Chondrocyte (in vitro differentiated cells): Measurements from ENCODE around the gene LOXL4. TPM values are rescaled to one million over a fixed set of nuclear protein-coding genes. Genes with fewer than 3 reads are reported as not detected.
A peak's percentile ranks its signal among the peaks of the same experiment; 100 is the strongest.
"Not testable (repeated sequence)": the region's sequence is repeated elsewhere in the genome, so short reads cannot be mapped to it uniquely, and the experiment has no call there.

ENCODE experiments used
- DNase-seq: peaks from one replicate; pipeline ENCODE4 v3.0.0; 2021; ENCODE audit warnings: mixed read lengths, low spot score
- H3K27ac Mint-ChIP-seq: one replicate; pipeline ENCODE4 v1.8.0; 2021; ENCODE audit warnings: mild to moderate bottlenecking, moderate library complexity, mixed read lengths; ENCODE audit not compliant: unreplicated experiment
- H3K27me3 Mint-ChIP-seq: 2 replicates; pipeline ENCODE4 v1.8.0; 2021; ENCODE audit warnings: low read depth, mixed read lengths
- H3K36me3 Mint-ChIP-seq: 2 replicates; pipeline ENCODE4 v1.8.0; 2021; ENCODE audit warnings: low read depth, mixed read lengths
- H3K4me1 Mint-ChIP-seq: 2 replicates; pipeline ENCODE4 v1.8.0; 2021; ENCODE audit warnings: low read depth, mild to moderate bottlenecking, mixed read lengths
- H3K4me3 Mint-ChIP-seq: one replicate; pipeline ENCODE4 v1.8.0; 2021; ENCODE audit warnings: mild to moderate bottlenecking, moderate library complexity, mixed read lengths; ENCODE audit not compliant: unreplicated experiment
- H3K9me3 Mint-ChIP-seq: 2 replicates; pipeline ENCODE4 v1.8.0; 2021; ENCODE audit warnings: low read depth, mixed read lengths
- total RNA-seq: library from RNA; stranded (reverse); gene quantifications from 3 replicates; pipeline ENCODE4 v1.2.1, GENCODE V29; 2021
- TF ChIP-seq, protein P1 (sequence below): fragments of 200-600 bp; sonication (generic); IDR thresholded peaks from 2 replicates; pipeline ENCODE4 v1.5.0; 2021; ENCODE audit warnings: antibody characterized with exemption, mild to moderate bottlenecking, moderate library complexity

LOXL4 gene
- total RNA-seq, 1 donor from 2014 or later = 1.7 TPM

DNA sequence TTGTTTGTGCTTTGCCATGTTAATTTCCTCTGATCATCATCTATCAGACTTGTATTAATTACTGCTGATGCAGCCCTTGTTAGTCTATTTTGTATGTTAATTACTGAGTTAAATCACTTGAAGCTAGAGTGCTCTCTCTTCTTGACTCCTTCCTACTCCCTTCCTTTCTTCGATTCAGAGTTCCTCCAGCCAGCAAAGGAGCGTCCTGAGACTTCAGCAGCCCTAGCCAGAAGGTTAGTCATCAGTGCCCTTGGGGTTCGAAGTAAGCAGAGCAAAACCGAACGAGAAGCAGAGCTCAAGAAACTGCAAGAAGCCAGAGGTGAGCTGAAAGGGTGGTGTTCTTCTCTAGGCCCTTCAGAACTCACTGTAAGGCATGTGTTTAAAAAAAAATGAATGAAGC is 32.1 kb downstream of the LOXL4 start:
- no peaks in the 10 kb centered on the region for H3K9me3 Mint-ChIP-seq
- no peak for DNase-seq
- H3K27ac Mint-ChIP-seq = no peak overlapping the region
- TF ChIP-seq, protein P1, sequence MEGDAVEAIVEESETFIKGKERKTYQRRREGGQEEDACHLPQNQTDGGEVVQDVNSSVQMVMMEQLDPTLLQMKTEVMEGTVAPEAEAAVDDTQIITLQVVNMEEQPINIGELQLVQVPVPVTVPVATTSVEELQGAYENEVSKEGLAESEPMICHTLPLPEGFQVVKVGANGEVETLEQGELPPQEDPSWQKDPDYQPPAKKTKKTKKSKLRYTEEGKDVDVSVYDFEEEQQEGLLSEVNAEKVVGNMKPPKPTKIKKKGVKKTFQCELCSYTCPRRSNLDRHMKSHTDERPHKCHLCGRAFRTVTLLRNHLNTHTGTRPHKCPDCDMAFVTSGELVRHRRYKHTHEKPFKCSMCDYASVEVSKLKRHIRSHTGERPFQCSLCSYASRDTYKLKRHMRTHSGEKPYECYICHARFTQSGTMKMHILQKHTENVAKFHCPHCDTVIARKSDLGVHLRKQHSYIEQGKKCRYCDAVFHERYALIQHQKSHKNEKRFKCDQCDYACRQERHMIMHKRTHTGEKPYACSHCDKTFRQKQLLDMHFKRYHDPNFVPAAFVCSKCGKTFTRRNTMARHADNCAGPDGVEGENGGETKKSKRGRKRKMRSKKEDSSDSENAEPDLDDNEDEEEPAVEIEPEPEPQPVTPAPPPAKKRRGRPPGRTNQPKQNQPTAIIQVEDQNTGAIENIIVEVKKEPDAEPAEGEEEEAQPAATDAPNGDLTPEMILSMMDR = no peak
- no peaks in the 10 kb centered on the region for H3K27me3 Mint-ChIP-seq
- no peak overlapping the region for H3K4me3 Mint-ChIP-seq
- peaks cover 3% of the 10 kb centered on the region for H3K4me1 Mint-ChIP-seq
- peaks cover 18% of the 10 kb centered on the region for H3K36me3 Mint-ChIP-seq

DNA sequence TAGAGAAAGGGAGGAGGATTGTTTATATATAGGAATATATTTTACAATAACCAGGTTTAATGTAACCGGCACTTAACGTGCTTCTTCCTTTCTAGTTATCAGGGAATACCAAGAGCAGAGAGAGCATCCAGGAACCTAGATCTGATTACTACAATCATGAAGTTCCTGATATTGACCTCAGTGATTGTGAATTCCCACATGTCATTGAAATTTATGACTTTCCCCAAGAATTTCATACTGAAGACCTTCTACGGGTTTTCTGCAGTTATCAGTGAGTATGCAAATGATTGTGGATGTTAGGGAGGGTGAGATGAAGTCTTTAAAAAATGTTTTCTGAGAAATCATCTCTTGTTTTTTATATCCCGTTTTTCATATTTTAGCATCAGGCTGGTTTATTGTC is 36.6 kb downstream of the LOXL4 start:
- peaks cover 3% of the 10 kb centered on the region for H3K4me1 Mint-ChIP-seq
- no peaks in the 10 kb centered on the region for H3K27me3 Mint-ChIP-seq
- no peak overlapping the region for H3K4me3 Mint-ChIP-seq
- no peak for DNase-seq
- H3K9me3 Mint-ChIP-seq = peaks cover 7% of the 10 kb centered on the region
- H3K27ac Mint-ChIP-seq = no peak overlapping the region
- TF ChIP-seq, protein P1 = no peak
- H3K36me3 Mint-ChIP-seq = peaks cover 16% of the 10 kb centered on the region

DNA sequence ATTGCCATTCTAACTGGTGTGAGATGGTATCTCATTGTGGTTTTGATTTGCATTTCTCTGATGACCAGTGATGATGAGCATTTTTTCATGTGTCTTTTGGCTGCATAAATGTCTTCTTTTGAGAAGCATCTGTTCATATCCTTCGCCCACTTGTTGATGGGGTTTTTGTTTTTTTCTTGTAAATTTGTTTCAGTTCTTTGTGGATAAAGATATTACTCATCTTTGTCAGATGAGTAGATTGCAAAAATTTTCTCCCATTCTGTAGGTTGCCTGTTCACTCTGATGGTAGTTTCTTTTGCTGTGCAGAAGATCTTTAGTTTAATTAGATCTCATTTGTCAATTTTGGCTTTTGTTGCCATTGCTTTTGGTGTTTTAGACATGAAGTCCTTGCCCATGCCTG is 39.7 kb downstream of the LOXL4 start:
- H3K9me3 Mint-ChIP-seq, H3K4me3 Mint-ChIP-seq, DNase-seq, H3K27me3 Mint-ChIP-seq, H3K36me3 Mint-ChIP-seq, H3K27ac Mint-ChIP-seq: not testable (repeated sequence)
- peaks cover 24% of the 10 kb centered on the region for H3K4me1 Mint-ChIP-seq

DNA sequence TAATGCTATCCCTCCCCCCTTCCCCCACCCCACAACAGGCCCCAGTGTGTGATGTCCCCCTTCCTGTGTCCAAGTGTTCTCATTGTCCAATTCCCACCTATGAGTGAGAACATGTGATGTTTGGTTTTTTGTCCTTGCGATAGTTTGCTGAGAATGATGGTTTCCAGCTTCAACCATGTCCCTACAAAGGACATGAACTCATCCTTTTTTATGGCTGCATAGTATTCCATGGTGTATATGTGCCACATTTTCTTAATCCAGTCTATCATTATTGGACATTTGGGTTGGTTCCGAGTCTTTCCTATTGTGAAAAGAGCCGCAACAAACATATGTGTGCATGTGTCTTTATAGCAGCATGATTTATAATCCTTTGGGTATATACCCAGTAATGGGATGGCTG is 40.3 kb downstream of the LOXL4 start:
- not testable (repeated sequence) for DNase-seq, H3K4me3 Mint-ChIP-seq, H3K27ac Mint-ChIP-seq, H3K27me3 Mint-ChIP-seq, H3K9me3 Mint-ChIP-seq, H3K36me3 Mint-ChIP-seq
- H3K4me1 Mint-ChIP-seq = peaks cover 24% of the 10 kb centered on the region

DNA sequence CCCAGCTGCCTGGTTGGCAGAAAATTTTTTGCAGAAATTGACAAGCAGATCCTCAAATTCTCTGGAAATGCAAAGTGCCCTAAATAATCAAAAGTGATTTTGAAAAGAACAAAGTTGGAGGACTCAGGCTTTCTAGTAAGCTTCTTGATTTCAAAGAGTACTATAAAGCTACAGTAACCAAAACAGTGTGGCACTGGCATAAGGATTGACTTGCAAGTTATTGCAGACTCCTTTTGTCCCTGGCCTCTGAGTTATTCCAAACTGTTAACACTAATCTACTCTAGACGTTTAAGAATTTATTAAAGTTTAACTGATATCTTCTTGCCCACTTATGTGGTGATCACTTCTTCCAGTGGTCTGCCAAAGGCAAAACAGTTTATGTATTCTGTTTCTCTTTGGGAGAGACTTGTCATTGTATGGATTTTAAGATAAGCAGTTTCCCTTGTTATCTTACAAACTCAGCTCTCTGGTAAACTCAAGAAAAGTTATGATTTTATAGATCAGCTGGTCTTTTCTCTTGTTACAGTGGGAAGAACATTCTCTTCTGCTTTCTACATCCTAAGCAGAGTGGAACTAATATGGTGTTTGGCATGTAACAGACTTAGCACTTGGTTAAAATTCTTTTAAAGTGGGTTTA is 41.4 kb downstream of the LOXL4 start:
- Mint-ChIP-seq H3K27me3 (no peaks in the 10 kb centered on the region), H3K36me3 (peaks cover 6% of the 10 kb centered on the region), H3K4me3 (no peak overlapping the region), H3K9me3 (peaks cover 7% of the 10 kb centered on the region), H3K27ac (no peak overlapping the region), H3K4me1 (peaks cover 24% of the 10 kb centered on the region)
- DNase-seq = no peak
- TF ChIP-seq, protein P1 = no peak

DNA sequence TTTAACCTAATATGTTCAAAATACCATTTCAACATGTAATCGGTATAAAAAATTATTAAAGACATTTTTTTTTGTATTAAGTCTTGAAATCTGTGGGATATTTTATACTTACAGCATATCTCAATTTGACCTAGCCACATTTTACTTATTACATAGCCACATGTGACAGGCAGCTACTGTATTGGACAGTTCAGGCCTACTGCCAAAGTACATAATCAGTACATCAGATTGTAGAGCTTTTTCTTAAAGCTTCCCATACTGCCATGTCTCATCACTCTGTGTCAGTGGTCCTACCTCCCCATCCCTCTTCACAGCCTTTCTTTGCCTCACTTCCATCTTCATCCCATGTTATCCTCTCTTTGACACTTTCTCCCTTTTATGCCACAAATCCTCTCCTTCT is 43.0 kb downstream of the LOXL4 start:
- H3K27ac Mint-ChIP-seq = peak overlapping the region; percentile 65
- peaks cover 24% of the 10 kb centered on the region for H3K4me1 Mint-ChIP-seq
- no peak for DNase-seq
- peaks cover 2% of the 10 kb centered on the region for H3K36me3 Mint-ChIP-seq
- TF ChIP-seq, protein P1 = no peak
- no peak overlapping the region for H3K4me3 Mint-ChIP-seq
- H3K27me3 Mint-ChIP-seq = no peaks in the 10 kb centered on the region
- H3K9me3 Mint-ChIP-seq = peaks cover 6% of the 10 kb centered on the region
